Measurements from ENCODE around the gene NRAS.

- TF ChIP-seq, protein P1, sequence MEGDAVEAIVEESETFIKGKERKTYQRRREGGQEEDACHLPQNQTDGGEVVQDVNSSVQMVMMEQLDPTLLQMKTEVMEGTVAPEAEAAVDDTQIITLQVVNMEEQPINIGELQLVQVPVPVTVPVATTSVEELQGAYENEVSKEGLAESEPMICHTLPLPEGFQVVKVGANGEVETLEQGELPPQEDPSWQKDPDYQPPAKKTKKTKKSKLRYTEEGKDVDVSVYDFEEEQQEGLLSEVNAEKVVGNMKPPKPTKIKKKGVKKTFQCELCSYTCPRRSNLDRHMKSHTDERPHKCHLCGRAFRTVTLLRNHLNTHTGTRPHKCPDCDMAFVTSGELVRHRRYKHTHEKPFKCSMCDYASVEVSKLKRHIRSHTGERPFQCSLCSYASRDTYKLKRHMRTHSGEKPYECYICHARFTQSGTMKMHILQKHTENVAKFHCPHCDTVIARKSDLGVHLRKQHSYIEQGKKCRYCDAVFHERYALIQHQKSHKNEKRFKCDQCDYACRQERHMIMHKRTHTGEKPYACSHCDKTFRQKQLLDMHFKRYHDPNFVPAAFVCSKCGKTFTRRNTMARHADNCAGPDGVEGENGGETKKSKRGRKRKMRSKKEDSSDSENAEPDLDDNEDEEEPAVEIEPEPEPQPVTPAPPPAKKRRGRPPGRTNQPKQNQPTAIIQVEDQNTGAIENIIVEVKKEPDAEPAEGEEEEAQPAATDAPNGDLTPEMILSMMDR (IDR thresholded peaks at IDR 0.05): no peak
- no peak for TF ChIP-seq POLR2A (IDR thresholded peaks at IDR 0.05)
Observed at GRCh38 chr1:114749835-114750234, 33.3 kb upstream of the NRAS start.
